Measurements from ENCODE around the gene COL4A4.
"Not testable (repeated sequence)": the region's sequence is repeated elsewhere in the genome, so short reads cannot be mapped to it uniquely, and the experiment has no call there.

The COL4A4 gene

GRCh38 chr2:227163998-227164762 lies at the start of gene COL4A4, which contains the start of gene COL4A3:
Gene COL4A4 (minus strand): TSS chr2:227164205. CDS start chr2:227147483, 16,722 bp downstream.
Gene COL4A3 (plus strand): TSS chr2:227164624. CDS start chr2:227164727, 103 bp downstream.
- no peak for DNase-seq (ENCODE audit: low read depth in 4 of 4, low spot score in 1 of 4)

GRCh38 chr2:227207573-227207972 lies 43.6 kb upstream of the COL4A4 start:
- DNase-seq (ENCODE audit: low read depth in 4 of 4, low spot score in 1 of 4): no peak

- no peak for DNase-seq (ENCODE audit: low read depth in 4 of 4, low spot score in 1 of 4)
Measured at GRCh38 chr2:227206406-227206805, 42.4 kb upstream of the COL4A4 start.

- no peak for DNase-seq (ENCODE audit: low read depth in 4 of 4, low spot score in 1 of 4)
Measured at GRCh38 chr2:227205701-227206100, 41.7 kb upstream of the COL4A4 start.

GRCh38 chr2:227204452-227204851 lies 40.4 kb upstream of the COL4A4 start:
- no peak for DNase-seq (ENCODE audit: low read depth in 4 of 4, low spot score in 1 of 4)

GRCh38 chr2:227201771-227202170 lies 37.8 kb upstream of the COL4A4 start:
- no peak for DNase-seq (ENCODE audit: low read depth in 4 of 4, low spot score in 1 of 4)

- no peak for DNase-seq (ENCODE audit: low read depth in 4 of 4, low spot score in 1 of 4)
Measured at GRCh38 chr2:227198866-227199265, 34.9 kb upstream of the COL4A4 start.

GRCh38 chr2:227194219-227194618 lies 30.2 kb upstream of the COL4A4 start:
- DNase-seq (ENCODE audit: low read depth in 4 of 4, low spot score in 1 of 4): no peak

GRCh38 chr2:227192491-227192890 lies 28.5 kb upstream of the COL4A4 start:
- DNase-seq (ENCODE audit: low read depth in 4 of 4, low spot score in 1 of 4): no peak

GRCh38 chr2:227191367-227191766 lies 27.4 kb upstream of the COL4A4 start:
- no peak for DNase-seq (ENCODE audit: low read depth in 4 of 4, low spot score in 1 of 4)

- no peak for DNase-seq (ENCODE audit: low read depth in 4 of 4, low spot score in 1 of 4)
Measured at GRCh38 chr2:227188292-227188691, 24.3 kb upstream of the COL4A4 start.

GRCh38 chr2:227186751-227187150 lies 22.7 kb upstream of the COL4A4 start:
- DNase-seq (ENCODE audit: low read depth in 4 of 4, low spot score in 1 of 4): no peak

GRCh38 chr2:227185615-227186232 lies 21.7 kb upstream of the COL4A4 start:
- no peak for DNase-seq (ENCODE audit: low read depth in 4 of 4, low spot score in 1 of 4)

GRCh38 chr2:227183657-227184367 lies 19.8 kb upstream of the COL4A4 start:
- DNase-seq (ENCODE audit: low read depth in 4 of 4, low spot score in 1 of 4): no peak

- DNase-seq (ENCODE audit: low read depth in 4 of 4, low spot score in 1 of 4): no peak
Measured at GRCh38 chr2:227182765-227183164, 18.8 kb upstream of the COL4A4 start.

GRCh38 chr2:227180770-227181169 lies 16.8 kb upstream of the COL4A4 start:
- no peak for DNase-seq (ENCODE audit: low read depth in 4 of 4, low spot score in 1 of 4)

GRCh38 chr2:227179988-227180685 lies 16.1 kb upstream of the COL4A4 start:
- no peak for DNase-seq (ENCODE audit: low read depth in 4 of 4, low spot score in 1 of 4)

GRCh38 chr2:227177592-227178336 lies 13.8 kb upstream of the COL4A4 start:
- no peak for DNase-seq (ENCODE audit: low read depth in 4 of 4, low spot score in 1 of 4)

- not testable (repeated sequence) for DNase-seq (ENCODE audit: low read depth in 4 of 4, low spot score in 1 of 4)
Measured at GRCh38 chr2:227171779-227172178, 7.8 kb upstream of the COL4A4 start.

GRCh38 chr2:227164763-227165291 lies 822 bp upstream of the COL4A4 start:
- DNase-seq (ENCODE audit: low read depth in 4 of 4, low spot score in 1 of 4): no peak
